ENCODE results near the gene FAM25A. TPM values are rescaled to one million over a fixed set of nuclear protein-coding genes. Genes with fewer than 3 reads are reported as not detected.
"Not testable (repeated sequence)": the region's sequence is repeated elsewhere in the genome, so short reads cannot be mapped to it uniquely, and the experiment has no call there.

Gene FAM25A
- total RNA-seq, 1 experiment from 2014 or later, result not detected

DNA sequence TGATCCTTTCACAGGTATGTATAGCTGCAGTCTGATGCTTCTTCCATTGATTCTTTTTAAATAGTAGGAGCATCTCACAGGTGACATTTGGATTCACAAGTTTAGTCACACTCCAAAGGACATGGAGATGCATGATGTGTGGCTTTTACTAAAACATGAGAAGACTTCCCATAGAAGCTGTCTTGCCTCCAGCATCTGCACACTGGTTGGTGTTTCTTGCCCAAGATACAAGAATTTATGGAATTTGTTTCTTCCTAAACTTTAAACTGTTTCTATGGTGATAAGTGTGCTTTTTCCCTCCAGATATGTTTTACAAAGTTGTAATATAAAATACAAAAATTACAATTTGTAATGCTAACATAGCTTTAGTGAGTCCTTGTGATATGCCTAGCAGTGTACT lies 27.6 kb upstream of the FAM25A start:
- H3K36me3 Mint-ChIP-seq (ENCODE audit: insufficient read depth, unreplicated experiment), result no peaks in the 10 kb centered on the region
- no peak for DNase-seq (ENCODE audit: unreplicated experiment)
- H3K4me3 Mint-ChIP-seq (ENCODE audit: unreplicated experiment), result no peak overlapping the region
- BruUV-seq (replicated peaks), result no TSS peak
- H3K9me3 Mint-ChIP-seq (ENCODE audit: unreplicated experiment), result no peaks in the 10 kb centered on the region
- TF ChIP-seq, protein P1, sequence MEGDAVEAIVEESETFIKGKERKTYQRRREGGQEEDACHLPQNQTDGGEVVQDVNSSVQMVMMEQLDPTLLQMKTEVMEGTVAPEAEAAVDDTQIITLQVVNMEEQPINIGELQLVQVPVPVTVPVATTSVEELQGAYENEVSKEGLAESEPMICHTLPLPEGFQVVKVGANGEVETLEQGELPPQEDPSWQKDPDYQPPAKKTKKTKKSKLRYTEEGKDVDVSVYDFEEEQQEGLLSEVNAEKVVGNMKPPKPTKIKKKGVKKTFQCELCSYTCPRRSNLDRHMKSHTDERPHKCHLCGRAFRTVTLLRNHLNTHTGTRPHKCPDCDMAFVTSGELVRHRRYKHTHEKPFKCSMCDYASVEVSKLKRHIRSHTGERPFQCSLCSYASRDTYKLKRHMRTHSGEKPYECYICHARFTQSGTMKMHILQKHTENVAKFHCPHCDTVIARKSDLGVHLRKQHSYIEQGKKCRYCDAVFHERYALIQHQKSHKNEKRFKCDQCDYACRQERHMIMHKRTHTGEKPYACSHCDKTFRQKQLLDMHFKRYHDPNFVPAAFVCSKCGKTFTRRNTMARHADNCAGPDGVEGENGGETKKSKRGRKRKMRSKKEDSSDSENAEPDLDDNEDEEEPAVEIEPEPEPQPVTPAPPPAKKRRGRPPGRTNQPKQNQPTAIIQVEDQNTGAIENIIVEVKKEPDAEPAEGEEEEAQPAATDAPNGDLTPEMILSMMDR (IDR thresholded peaks at IDR 0.05; ENCODE audit: unreplicated experiment), result no peak
- CTCF ChIA-PET, result no interaction called here
- no peaks in the 10 kb centered on the region for H3K4me1 Mint-ChIP-seq (ENCODE audit: insufficient read depth, unreplicated experiment)
- POLR2A ChIA-PET, result interaction anchor here (0.6 to 1.4 kb wide), 2 partner anchors 13 to 194 kb away, joined by 3 to 4 read pairs; no protein-coding TSS in a partner anchor
- intact Hi-C loops (cut with micrococcal nuclease), result no loop called here
- no peak overlapping the region for H3K27ac Mint-ChIP-seq (ENCODE audit: low read depth, unreplicated experiment)
- H3K27me3 Mint-ChIP-seq (ENCODE audit: insufficient read depth, unreplicated experiment), result no peaks in the 10 kb centered on the region

DNA sequence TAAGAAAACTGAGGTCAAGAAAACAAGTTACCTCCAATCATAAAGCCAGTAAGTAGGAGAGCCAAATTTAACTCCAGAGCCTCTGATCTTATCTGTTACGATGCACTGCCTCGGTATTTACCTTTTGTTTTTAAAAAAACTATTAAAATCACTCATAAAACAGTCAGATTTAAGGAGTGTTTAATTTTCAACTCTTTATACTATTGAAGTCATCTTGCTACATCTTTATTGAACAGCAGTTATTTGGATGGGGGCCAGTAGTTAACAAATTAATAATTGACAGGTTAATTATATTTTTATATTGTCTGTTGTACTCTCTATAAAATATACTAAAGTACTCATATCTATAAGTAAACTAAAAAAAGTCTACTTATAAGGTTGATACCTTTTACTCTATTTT lies 27.2 kb upstream of the FAM25A start:
- TF ChIP-seq, protein P1 (IDR thresholded peaks at IDR 0.05; ENCODE audit: unreplicated experiment), result no peak
- H3K9me3 Mint-ChIP-seq (ENCODE audit: unreplicated experiment), result no peaks in the 10 kb centered on the region
- H3K27me3 Mint-ChIP-seq (ENCODE audit: insufficient read depth, unreplicated experiment), result no peaks in the 10 kb centered on the region
- ChIA-PET POLR2A (interaction anchor here (0.6 kb wide), 1 partner anchor 194 kb away, joined by 3 read pairs; no protein-coding TSS in a partner anchor), CTCF (no interaction called here)
- no peak overlapping the region for H3K27ac Mint-ChIP-seq (ENCODE audit: low read depth, unreplicated experiment)
- no peaks in the 10 kb centered on the region for H3K36me3 Mint-ChIP-seq (ENCODE audit: insufficient read depth, unreplicated experiment)
- no peak for DNase-seq (ENCODE audit: unreplicated experiment)
- BruUV-seq (replicated peaks), result no TSS peak
- no peaks in the 10 kb centered on the region for H3K4me1 Mint-ChIP-seq (ENCODE audit: insufficient read depth, unreplicated experiment)
- intact Hi-C loops (cut with micrococcal nuclease), result no loop called here
- H3K4me3 Mint-ChIP-seq (ENCODE audit: unreplicated experiment), result no peak overlapping the region

GRCh38 chr10:86999802-87000403 lies 20.2 kb upstream of the FAM25A start:
- H3K36me3 Mint-ChIP-seq (ENCODE audit: insufficient read depth, unreplicated experiment); BruUV-seq (replicated peaks); intact Hi-C loops (cut with micrococcal nuclease); H3K27ac Mint-ChIP-seq (ENCODE audit: low read depth, unreplicated experiment); H3K27me3 Mint-ChIP-seq (ENCODE audit: insufficient read depth, unreplicated experiment); H3K4me1 Mint-ChIP-seq (ENCODE audit: insufficient read depth, unreplicated experiment); H3K4me3 Mint-ChIP-seq (ENCODE audit: unreplicated experiment); DNase-seq (ENCODE audit: unreplicated experiment); H3K9me3 Mint-ChIP-seq (ENCODE audit: unreplicated experiment); POLR2A ChIA-PET: not testable (repeated sequence)
- CTCF ChIA-PET, result interaction anchor here (0.7 kb wide), 1 partner anchor 31 kb away, joined by 3 read pairs; no protein-coding TSS in a partner anchor

DNA sequence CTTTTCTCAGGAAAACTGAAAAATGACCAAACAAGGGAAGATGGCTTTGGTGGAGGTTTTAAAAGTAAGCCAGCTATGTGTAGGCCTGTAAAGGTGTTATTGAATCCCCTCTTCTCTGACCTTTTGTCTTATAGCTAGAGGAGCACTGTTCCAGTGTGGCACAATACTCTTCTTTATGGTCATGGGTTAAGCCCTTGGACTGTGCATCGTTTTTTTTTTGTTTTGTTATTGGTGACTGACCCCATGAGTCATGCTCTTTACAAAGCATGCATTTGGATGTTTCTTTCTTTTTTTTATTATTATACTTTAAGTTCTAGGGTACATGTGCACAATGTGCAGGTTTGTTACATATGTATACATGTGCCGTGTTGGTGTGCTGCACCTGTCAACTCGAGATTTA lies 19.6 kb upstream of the FAM25A start:
- no peak overlapping the region for H3K27ac Mint-ChIP-seq (ENCODE audit: low read depth, unreplicated experiment)
- peak; percentile 36 for DNase-seq (ENCODE audit: unreplicated experiment)
- BruUV-seq (replicated peaks), result no TSS peak
- no peaks in the 10 kb centered on the region for H3K9me3 Mint-ChIP-seq (ENCODE audit: unreplicated experiment)
- intact Hi-C loops (cut with micrococcal nuclease), result no loop called here
- H3K36me3 Mint-ChIP-seq (ENCODE audit: insufficient read depth, unreplicated experiment), result no peaks in the 10 kb centered on the region
- TF ChIP-seq, protein P1 (IDR thresholded peaks at IDR 0.05; ENCODE audit: unreplicated experiment), result no peak
- H3K27me3 Mint-ChIP-seq (ENCODE audit: insufficient read depth, unreplicated experiment), result no peaks in the 10 kb centered on the region
- no peaks in the 10 kb centered on the region for H3K4me1 Mint-ChIP-seq (ENCODE audit: insufficient read depth, unreplicated experiment)
- ChIA-PET CTCF (interaction anchor here (0.7 kb wide), 1 partner anchor 30 kb away, joined by 3 read pairs; no protein-coding TSS in a partner anchor), POLR2A (no interaction called here)
- H3K4me3 Mint-ChIP-seq (ENCODE audit: unreplicated experiment), result no peak overlapping the region

GRCh38 chr10:87007124-87007523 lies 13.0 kb upstream of the FAM25A start:
- H3K9me3 Mint-ChIP-seq (ENCODE audit: unreplicated experiment); intact Hi-C loops (cut with micrococcal nuclease); H3K36me3 Mint-ChIP-seq (ENCODE audit: insufficient read depth, unreplicated experiment); H3K27ac Mint-ChIP-seq (ENCODE audit: low read depth, unreplicated experiment); BruUV-seq (replicated peaks); POLR2A ChIA-PET; H3K4me1 Mint-ChIP-seq (ENCODE audit: insufficient read depth, unreplicated experiment); DNase-seq (ENCODE audit: unreplicated experiment); H3K4me3 Mint-ChIP-seq (ENCODE audit: unreplicated experiment); H3K27me3 Mint-ChIP-seq (ENCODE audit: insufficient read depth, unreplicated experiment); CTCF ChIA-PET: not testable (repeated sequence)

DNA sequence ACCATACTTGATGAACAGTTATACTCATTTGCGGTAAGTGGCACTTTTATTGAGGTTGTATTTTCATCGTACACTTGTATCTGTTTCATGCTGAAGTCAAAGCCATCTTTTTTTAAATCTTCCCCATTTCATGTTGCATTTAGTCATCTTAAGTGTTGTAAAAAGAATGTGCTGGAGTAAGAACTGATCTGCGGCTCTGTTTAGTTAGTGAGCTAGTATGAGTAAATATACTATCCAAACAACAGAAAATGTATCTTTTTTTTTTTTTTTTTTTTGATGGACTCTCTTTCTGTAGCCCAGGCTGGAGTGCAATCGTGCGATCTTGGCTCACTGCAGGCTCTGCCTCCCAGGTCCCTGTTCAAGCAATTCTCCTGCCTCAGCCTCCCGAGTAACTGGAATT lies 12.4 kb upstream of the FAM25A start:
- DNase-seq (ENCODE audit: unreplicated experiment); H3K27ac Mint-ChIP-seq (ENCODE audit: low read depth, unreplicated experiment); H3K36me3 Mint-ChIP-seq (ENCODE audit: insufficient read depth, unreplicated experiment); POLR2A ChIA-PET; H3K27me3 Mint-ChIP-seq (ENCODE audit: insufficient read depth, unreplicated experiment); intact Hi-C loops (cut with micrococcal nuclease); H3K9me3 Mint-ChIP-seq (ENCODE audit: unreplicated experiment); CTCF ChIA-PET; BruUV-seq (replicated peaks); H3K4me1 Mint-ChIP-seq (ENCODE audit: insufficient read depth, unreplicated experiment); H3K4me3 Mint-ChIP-seq (ENCODE audit: unreplicated experiment): not testable (repeated sequence)

- H3K27me3 Mint-ChIP-seq (ENCODE audit: insufficient read depth, unreplicated experiment); H3K36me3 Mint-ChIP-seq (ENCODE audit: insufficient read depth, unreplicated experiment); H3K4me3 Mint-ChIP-seq (ENCODE audit: unreplicated experiment); BruUV-seq (replicated peaks); intact Hi-C loops (cut with micrococcal nuclease); H3K9me3 Mint-ChIP-seq (ENCODE audit: unreplicated experiment); CTCF ChIA-PET; POLR2A ChIA-PET; DNase-seq (ENCODE audit: unreplicated experiment); H3K4me1 Mint-ChIP-seq (ENCODE audit: insufficient read depth, unreplicated experiment); H3K27ac Mint-ChIP-seq (ENCODE audit: low read depth, unreplicated experiment): not testable (repeated sequence)
These were observed 11.8 kb upstream of the FAM25A start for GRCh38 chr10:87008303-87008702.
